ENCODE data around the gene LAMC3. TPM values are rescaled to one million over a fixed set of nuclear protein-coding genes. Genes with fewer than 3 reads are reported as not detected.

The LAMC3 gene
- 100 to 1,000 TPM in 1 of 2 donors, under 1 TPM in 1; 0.55 to 156 TPM for total RNA-seq

- TF ChIP-seq POLR2AphosphoS5 (IDR thresholded peaks at IDR 0.05) (no peak), CTCF (IDR thresholded peaks at IDR 0.05) (peak in 3 of 4 experiments; percentile 31 to 55 (median 38))
- H3K27me3 ChIP-seq (replicated peaks; ENCODE audit: insufficient read depth), result no peaks in the 10 kb centered on the region
- H3K4me3 ChIP-seq, result peak within 1 kb of the TSS; percentile 16 to 23
- WGBS, result 9% methylated on average over 48 of the region's 88 CpGs
- DNase-seq (ENCODE audit: low spot score), result no peak
- H3K36me3 ChIP-seq, result no peaks in the 10 kb centered on the region
- intact Hi-C loops (cut with DNase I), result loop anchor here (2.0 kb wide), 1 partner anchor 38 kb away; no protein-coding TSS in a partner anchor
- H3K9me3 ChIP-seq, result no peaks in the 10 kb centered on the region
- H3K4me1 ChIP-seq (replicated peaks), result no peaks in the 10 kb centered on the region
- no peak within 1 kb of the TSS for H3K27ac ChIP-seq
These were observed at the start of gene LAMC3 for GRCh38 chr9:131008909-131009618. Gene LAMC3 (plus strand): TSS chr9:131009174. CDS start chr9:131009215, 41 bp downstream.

- Histone ChIP-seq H3K27ac (no peak overlapping the region), H3K4me3 (no peak overlapping the region), H3K9me3 (no peaks in the 10 kb centered on the region), H3K27me3 (replicated peaks; ENCODE audit: insufficient read depth) (no peaks in the 10 kb centered on the region), H3K36me3 (no peaks in the 10 kb centered on the region), H3K4me1 (replicated peaks) (no peaks in the 10 kb centered on the region)
- 90% methylated on average over 9 of the region's 9 CpGs for WGBS
- TF ChIP-seq POLR2AphosphoS5 (IDR thresholded peaks at IDR 0.05) (no peak), POLR2A (IDR thresholded peaks at IDR 0.05) (no peak), CTCF (IDR thresholded peaks at IDR 0.05) (no peak)
- intact Hi-C loops (cut with DNase I), result no loop called here
- DNase-seq (ENCODE audit: low spot score), result no peak
These were observed 49.1 kb upstream of the LAMC3 start for GRCh38 chr9:130959809-130960334.

- H3K27me3 ChIP-seq (replicated peaks; ENCODE audit: insufficient read depth), result no peaks in the 10 kb centered on the region
- no peak overlapping the region for H3K27ac ChIP-seq
- 91% methylated on average over 14 of the region's 14 CpGs for WGBS
- intact Hi-C loops (cut with DNase I), result no loop called here
- H3K4me3 ChIP-seq, result no peak overlapping the region
- H3K9me3 ChIP-seq, result no peaks in the 10 kb centered on the region
- H3K4me1 ChIP-seq (replicated peaks), result no peaks in the 10 kb centered on the region
- no peak for TF ChIP-seq CTCF (IDR thresholded peaks at IDR 0.05)
- TF ChIP-seq POLR2A (IDR thresholded peaks at IDR 0.05), result no peak
- no peak for TF ChIP-seq POLR2AphosphoS5 (IDR thresholded peaks at IDR 0.05)
- DNase-seq (ENCODE audit: low spot score), result no peak
- no peaks in the 10 kb centered on the region for H3K36me3 ChIP-seq
These were observed 48.2 kb upstream of the LAMC3 start for GRCh38 chr9:130960522-130961378.

GRCh38 chr9:130961511-130962300 lies 47.3 kb upstream of the LAMC3 start:
- no peaks in the 10 kb centered on the region for H3K9me3 ChIP-seq
- no peak for TF ChIP-seq POLR2AphosphoS5 (IDR thresholded peaks at IDR 0.05)
- TF ChIP-seq POLR2A (IDR thresholded peaks at IDR 0.05), result no peak
- no peak for TF ChIP-seq CTCF (IDR thresholded peaks at IDR 0.05)
- WGBS, result 98% methylated on average over 8 of the region's 8 CpGs

More at GRCh38 chr9:130961511-130962300, 47.3 kb upstream of the LAMC3 start:
- Histone ChIP-seq H3K4me1 (replicated peaks) (no peaks in the 10 kb centered on the region), H3K4me3 (no peak overlapping the region), H3K27me3 (replicated peaks; ENCODE audit: insufficient read depth) (no peaks in the 10 kb centered on the region), H3K27ac (no peak overlapping the region), H3K36me3 (no peaks in the 10 kb centered on the region)
- DNase-seq (ENCODE audit: low spot score), result no peak
- intact Hi-C loops (cut with DNase I), result no loop called here

Data from prostate gland (tissue), 2 donors.